ENCODE results near the gene GADD45GIP1.

Gene GADD45GIP1

DNA sequence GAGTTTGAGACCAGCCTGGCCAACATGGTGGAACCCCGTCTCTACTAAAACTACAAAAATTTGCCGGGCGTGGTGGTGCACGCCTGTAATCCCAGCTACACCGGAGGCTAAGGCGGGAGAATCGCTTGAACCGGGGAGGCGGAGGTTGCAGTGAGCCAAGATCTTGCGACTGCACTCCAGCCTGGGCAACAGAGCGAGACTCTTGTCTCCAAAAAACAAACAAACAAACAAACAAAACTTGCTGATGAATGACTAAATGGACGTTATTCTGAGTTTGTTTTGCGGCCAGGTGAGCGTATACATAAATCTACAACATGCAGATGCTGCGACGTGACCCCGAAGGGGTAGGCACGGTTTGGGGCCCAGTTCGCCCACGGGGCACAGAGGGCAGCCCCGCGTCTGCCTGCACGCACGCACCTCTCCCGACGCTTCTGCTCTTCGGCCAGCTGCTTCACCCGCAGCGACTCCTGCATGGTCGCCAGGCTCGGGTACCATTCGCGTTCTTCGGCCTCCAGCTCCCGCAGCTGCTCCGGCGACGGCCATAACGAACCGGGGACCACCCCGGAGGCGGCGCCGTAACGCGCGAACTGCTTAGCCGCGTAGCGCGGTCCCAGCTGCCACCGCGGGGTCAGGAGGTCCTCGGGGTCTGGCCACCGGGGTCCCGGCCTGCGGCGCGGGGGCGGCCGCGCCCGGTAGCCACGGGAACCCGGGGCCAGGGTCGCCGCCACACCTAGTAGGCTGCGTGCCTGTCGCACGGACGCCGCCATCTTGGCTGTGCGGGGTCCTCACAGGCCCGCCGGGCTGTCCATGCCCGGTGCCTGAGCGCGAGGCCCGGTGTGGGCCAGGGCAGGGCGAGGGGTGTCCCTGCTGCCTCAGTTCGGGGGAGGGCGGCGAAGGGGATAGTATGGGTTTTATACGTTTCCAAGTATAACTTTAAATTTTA is at the start of gene GADD45GIP1:
GADD45GIP1 (minus strand) TSS at position 778 of the 943 bp plus-strand sequence; CDS start at position 767, 11 bp downstream.
- no peaks in the 10 kb centered on the region for H3K9me3 Mint-ChIP-seq (ENCODE audit: low read depth)
- peaks cover 29% of the 10 kb centered on the region for H3K4me1 Mint-ChIP-seq (ENCODE audit: low read depth)
- peak within 1 kb of the TSS; percentile 92 for H3K4me3 Mint-ChIP-seq
- H3K27me3 Mint-ChIP-seq = no peaks in the 10 kb centered on the region
- H3K36me3 Mint-ChIP-seq = no peaks in the 10 kb centered on the region
- peak within 1 kb of the TSS; percentile 97 for H3K27ac Mint-ChIP-seq

DNA sequence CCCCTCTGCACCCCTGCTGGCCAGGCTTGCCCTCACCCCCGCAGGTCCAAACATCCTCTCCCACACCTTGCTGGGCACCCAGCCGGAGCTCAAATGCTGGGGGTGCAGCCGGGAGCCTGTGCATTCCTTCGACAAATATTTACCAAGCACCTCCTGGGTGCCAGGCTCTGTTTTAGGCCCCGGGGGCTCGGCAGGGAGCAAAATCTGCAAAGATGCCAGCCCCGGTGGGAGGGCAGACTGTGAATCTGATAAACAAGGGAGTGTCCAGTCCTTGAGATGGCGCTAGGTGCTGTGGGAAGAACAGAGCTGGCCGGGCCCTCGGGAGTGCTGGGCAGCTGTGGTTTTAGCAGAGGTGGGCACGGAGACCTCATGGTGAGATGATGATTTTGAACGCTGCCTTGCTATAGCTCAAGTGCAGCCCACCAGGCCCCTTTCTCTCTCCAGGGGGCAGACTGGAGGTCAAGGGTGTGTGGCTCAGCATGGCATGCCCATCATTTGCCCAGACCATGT is 48.9 kb upstream of the GADD45GIP1 start:
- H3K4me1 Mint-ChIP-seq (ENCODE audit: low read depth) = peaks cover 1% of the 10 kb centered on the region
- H3K4me3 Mint-ChIP-seq = no peak overlapping the region
- H3K9me3 Mint-ChIP-seq (ENCODE audit: low read depth) = no peaks in the 10 kb centered on the region
- H3K27ac Mint-ChIP-seq = no peak overlapping the region
- H3K36me3 Mint-ChIP-seq = peaks cover 2% of the 10 kb centered on the region
- peaks cover 3% of the 10 kb centered on the region for H3K27me3 Mint-ChIP-seq

DNA sequence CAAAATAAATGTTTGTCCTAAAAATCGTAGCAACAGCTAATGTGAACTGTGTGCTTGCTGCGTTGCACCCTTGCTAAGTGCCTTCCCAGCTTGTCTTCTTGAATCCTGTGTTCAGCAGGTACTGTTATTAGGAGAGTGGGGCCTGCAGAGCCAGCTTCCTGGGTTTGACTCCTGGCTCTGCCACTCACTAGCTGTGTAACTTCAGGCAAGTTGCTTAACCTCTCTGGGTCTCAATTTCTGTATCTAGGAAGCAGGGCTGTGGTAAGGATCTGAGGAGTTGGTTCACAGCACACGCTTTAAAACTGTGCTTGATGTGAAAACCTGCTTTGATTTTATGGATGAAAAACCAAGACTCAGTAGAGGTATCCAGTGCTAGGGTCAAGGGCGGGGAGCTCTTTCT is 48.2 kb upstream of the GADD45GIP1 start:
- Mint-ChIP-seq H3K27ac (no peak overlapping the region), H3K9me3 (ENCODE audit: low read depth) (no peaks in the 10 kb centered on the region), H3K36me3 (peaks cover 2% of the 10 kb centered on the region), H3K27me3 (peaks cover 2% of the 10 kb centered on the region), H3K4me1 (ENCODE audit: low read depth) (no peaks in the 10 kb centered on the region), H3K4me3 (no peak overlapping the region)

DNA sequence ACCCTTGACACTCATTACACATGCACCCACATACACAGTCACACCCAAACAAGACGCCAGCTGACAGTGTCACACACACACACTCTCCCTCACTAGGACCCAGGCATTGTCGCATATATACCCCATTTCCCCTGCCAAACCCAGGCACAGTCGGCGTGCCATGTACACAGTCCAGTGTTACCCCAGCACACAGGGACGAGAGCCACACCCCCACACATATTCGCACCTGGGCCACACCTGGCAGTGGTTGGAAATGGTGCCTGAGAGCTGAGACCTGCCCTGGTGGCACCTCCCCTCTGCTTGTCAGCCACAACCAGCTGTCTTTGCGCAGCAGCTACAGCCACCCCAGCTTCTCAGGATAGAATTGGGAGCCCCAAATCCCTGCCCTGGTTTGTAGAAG is 47.2 kb upstream of the GADD45GIP1 start:
- Mint-ChIP-seq H3K4me3 (no peak overlapping the region), H3K27me3 (peaks cover 2% of the 10 kb centered on the region), H3K36me3 (peaks cover 2% of the 10 kb centered on the region), H3K27ac (no peak overlapping the region), H3K4me1 (ENCODE audit: low read depth) (no peaks in the 10 kb centered on the region), H3K9me3 (ENCODE audit: low read depth) (no peaks in the 10 kb centered on the region)

DNA sequence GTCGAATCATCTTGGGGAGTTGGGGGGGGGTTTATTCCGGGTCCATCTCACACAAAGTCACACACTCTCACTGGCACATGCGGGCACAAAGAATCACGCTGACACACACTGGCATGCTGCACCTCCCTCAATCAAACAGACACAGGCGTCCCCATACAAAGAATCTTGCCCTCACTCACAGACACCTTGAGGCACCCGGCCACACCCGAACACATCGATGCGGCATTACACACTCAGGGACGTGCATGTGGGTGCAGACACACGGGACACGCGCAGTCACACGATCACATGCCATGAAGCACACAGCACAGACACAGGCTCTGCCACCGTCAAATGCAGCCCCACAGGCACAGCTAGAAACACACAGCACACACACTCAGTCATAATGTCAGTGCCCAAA is 46.1 kb upstream of the GADD45GIP1 start:
- peaks cover 5% of the 10 kb centered on the region for H3K36me3 Mint-ChIP-seq
- H3K27ac Mint-ChIP-seq = no peak overlapping the region

GRCh38 chr19:13002166-13002898 is 45.3 kb upstream of the GADD45GIP1 start:
- no peaks in the 10 kb centered on the region for H3K27me3 Mint-ChIP-seq
- H3K4me3 Mint-ChIP-seq = no peak overlapping the region
- H3K4me1 Mint-ChIP-seq (ENCODE audit: low read depth) = no peaks in the 10 kb centered on the region
- H3K27ac Mint-ChIP-seq = no peak overlapping the region
- H3K9me3 Mint-ChIP-seq (ENCODE audit: low read depth) = no peaks in the 10 kb centered on the region
- H3K36me3 Mint-ChIP-seq = peaks cover 5% of the 10 kb centered on the region

More for the DNA sequence above, 46.1 kb upstream of the GADD45GIP1 start:
- H3K27me3 Mint-ChIP-seq = no peaks in the 10 kb centered on the region
- H3K4me3 Mint-ChIP-seq = no peak overlapping the region
- no peaks in the 10 kb centered on the region for H3K9me3 Mint-ChIP-seq (ENCODE audit: low read depth)
- no peaks in the 10 kb centered on the region for H3K4me1 Mint-ChIP-seq (ENCODE audit: low read depth)

- Mint-ChIP-seq H3K36me3 (peaks cover 5% of the 10 kb centered on the region), H3K9me3 (ENCODE audit: low read depth) (no peaks in the 10 kb centered on the region), H3K27ac (no peak overlapping the region), H3K27me3 (no peaks in the 10 kb centered on the region), H3K4me3 (no peak overlapping the region), H3K4me1 (ENCODE audit: low read depth) (peaks cover 2% of the 10 kb centered on the region)
Measured at GRCh38 chr19:13001502-13002165, 44.6 kb upstream of the GADD45GIP1 start.

- H3K36me3 Mint-ChIP-seq = peaks cover 5% of the 10 kb centered on the region
- H3K27ac Mint-ChIP-seq = no peak overlapping the region
- no peaks in the 10 kb centered on the region for H3K9me3 Mint-ChIP-seq (ENCODE audit: low read depth)
- peaks cover 2% of the 10 kb centered on the region for H3K4me1 Mint-ChIP-seq (ENCODE audit: low read depth)
- H3K27me3 Mint-ChIP-seq = no peaks in the 10 kb centered on the region
- H3K4me3 Mint-ChIP-seq = no peak overlapping the region
Measured at GRCh38 chr19:13001166-13001501, 44.1 kb upstream of the GADD45GIP1 start.

DNA sequence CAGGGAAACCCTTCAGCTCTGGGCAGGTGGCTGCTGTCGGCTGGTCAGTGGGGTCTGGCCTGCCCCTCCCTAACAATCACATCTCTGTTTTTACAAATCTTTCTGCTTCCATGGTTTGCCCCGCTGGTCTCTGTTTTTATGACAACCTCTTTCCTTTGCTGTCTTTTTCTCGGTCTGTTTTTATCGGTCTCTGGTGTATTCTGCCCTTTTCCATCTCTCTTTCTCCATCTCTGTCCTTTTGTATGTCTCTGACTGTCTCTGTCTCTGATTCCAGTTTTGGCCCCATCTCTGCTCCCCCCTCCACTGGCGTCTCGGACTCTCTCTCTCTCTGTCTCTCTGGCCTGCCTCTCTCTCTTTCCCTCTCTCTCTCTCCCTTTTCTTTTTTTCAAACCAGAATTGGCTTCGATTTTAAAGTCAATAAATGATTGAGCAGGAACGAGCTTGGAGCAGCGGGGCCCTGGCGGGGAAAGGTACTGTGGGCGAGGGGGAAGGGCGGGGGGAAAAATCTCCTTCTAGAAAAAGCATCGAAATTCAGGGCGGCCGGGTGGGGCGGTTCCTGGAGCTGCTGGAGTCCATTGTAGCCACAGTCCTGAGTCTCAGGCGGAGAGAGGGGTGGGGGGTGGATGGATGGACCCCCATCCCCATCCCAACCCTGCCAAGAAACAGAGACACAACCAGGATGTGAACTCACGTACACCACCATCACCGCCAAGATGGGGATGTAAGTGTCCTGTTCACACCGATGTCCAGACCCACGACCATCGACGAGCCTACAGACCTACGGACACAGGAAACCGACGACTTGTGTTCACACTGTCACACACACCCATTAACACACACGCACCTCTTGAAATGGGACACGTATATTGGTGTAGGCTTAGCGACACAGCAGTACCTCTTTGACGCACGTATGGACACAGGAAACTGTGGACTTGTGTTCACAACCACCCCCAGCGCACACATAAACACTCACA is 41.2 kb upstream of the GADD45GIP1 start:
- Mint-ChIP-seq H3K4me1 (ENCODE audit: low read depth) (peaks cover 8% of the 10 kb centered on the region), H3K27ac (no peak overlapping the region), H3K9me3 (ENCODE audit: low read depth) (no peaks in the 10 kb centered on the region), H3K27me3 (no peaks in the 10 kb centered on the region), H3K4me3 (peak overlapping the region; percentile 66), H3K36me3 (peaks cover 5% of the 10 kb centered on the region)

DNA sequence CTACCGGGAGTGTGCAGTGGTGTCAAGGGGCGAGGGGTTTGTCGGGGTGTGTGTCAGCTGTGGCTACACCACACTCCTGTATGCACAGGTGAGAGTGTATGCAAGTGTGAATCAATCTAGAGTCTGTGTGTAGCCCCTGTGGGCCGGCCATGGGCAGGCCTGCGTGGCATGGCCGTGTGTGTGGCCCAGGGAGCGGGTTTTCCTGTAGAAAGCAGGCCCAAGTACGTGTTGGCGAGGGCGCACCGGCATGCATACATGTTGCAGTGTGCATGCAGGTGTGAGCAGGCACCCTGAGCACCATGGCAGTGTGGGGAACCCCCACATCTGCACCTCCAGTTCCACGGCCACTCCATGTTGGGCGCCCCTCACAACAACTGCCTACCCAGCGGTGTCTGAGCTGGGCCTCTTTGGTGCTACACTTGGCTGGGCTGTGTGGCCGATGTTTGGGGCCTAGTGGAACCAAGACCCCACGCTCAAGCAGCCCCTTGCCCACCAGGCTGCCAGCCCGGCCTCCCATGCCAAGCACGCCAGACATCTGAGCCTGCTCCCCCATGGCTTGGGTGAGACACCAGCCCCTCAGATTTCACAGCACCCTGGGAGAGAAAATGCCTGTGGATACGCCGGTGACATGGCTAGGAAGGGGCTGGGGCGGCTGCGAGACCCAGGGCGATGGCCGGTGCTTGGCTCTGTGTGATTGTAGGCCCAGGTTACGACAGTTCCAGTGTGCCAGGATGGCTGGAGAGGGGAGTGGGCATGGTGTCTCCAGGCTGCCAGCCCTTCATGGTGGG is 40.4 kb upstream of the GADD45GIP1 start:
- Mint-ChIP-seq H3K4me3 (peak overlapping the region; percentile 77), H3K36me3 (peaks cover 3% of the 10 kb centered on the region), H3K27me3 (no peaks in the 10 kb centered on the region), H3K27ac (peak overlapping the region; percentile 38), H3K9me3 (ENCODE audit: low read depth) (no peaks in the 10 kb centered on the region), H3K4me1 (ENCODE audit: low read depth) (peaks cover 8% of the 10 kb centered on the region)

- Mint-ChIP-seq H3K27ac (peak overlapping the region; percentile 58), H3K36me3 (peaks cover 3% of the 10 kb centered on the region)
Measured at GRCh38 chr19:12996406-12997094, 39.5 kb upstream of the GADD45GIP1 start.

DNA sequence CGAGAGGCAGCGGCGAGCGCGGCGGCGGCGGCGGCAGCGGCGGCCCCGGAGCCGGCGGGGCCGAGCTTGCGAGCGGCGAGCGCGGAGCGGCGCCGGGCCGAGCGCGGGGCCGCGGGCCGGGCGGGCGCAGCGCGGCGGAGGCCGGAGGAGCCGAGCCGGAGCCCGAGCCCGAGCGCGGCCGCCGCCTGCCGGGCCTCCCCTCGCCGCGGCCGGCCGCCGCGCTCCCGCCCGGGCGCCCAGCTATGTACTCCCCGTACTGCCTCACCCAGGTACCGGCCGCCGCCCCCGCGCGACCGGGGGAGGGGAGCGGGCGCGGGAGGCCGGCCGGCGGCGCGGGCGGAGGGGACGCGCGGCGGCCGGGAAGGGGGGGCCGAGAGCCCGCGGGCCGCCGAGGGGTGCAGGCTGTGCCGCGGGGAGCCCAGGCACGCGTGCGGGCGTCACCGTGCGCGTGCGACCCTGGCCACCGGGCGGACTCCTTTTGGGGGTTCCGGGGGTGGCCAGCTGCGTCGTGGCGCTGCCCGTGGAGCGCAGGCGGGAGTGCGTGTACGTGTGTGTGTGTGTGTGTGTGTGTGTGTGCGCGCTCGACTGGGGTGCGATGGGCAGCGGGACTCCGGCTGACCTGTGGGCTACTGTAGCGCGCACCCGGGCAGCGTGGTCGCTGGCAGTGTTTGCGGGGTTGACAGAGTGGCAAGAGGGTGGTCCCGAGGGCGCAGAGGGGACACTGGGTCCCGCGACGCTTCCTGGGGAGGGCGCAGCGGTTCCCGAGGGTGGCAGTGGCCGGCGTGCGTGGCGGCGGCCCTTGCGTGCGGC is 38.8 kb upstream of the GADD45GIP1 start:
- Mint-ChIP-seq H3K27me3 (no peaks in the 10 kb centered on the region), H3K4me1 (ENCODE audit: low read depth) (peaks cover 10% of the 10 kb centered on the region), H3K36me3 (peaks cover 3% of the 10 kb centered on the region), H3K9me3 (ENCODE audit: low read depth) (no peaks in the 10 kb centered on the region), H3K27ac (no peak overlapping the region), H3K4me3 (peak overlapping the region; percentile 84)

More at GRCh38 chr19:12996406-12997094, 39.5 kb upstream of the GADD45GIP1 start:
- Mint-ChIP-seq H3K4me1 (ENCODE audit: low read depth) (peaks cover 8% of the 10 kb centered on the region), H3K9me3 (ENCODE audit: low read depth) (no peaks in the 10 kb centered on the region), H3K27me3 (no peaks in the 10 kb centered on the region), H3K4me3 (peak overlapping the region; percentile 77)
